MCF 10A (cell line): Measurements from ENCODE around the gene GAS7. TPM values are rescaled to one million over a fixed set of nuclear protein-coding genes. Genes with fewer than 3 reads are reported as not detected.

Source experiments
- BruUV-seq: library from RNA; stranded (reverse); fragments of 400-500 nt; replicated peaks from 2 replicates; lab custom pipeline; 2021; lab: Mats Ljungman, UMichigan
- CTCF ChIA-PET: fragments of 300-600 bp; sonication (Branson Sonifier 250); formaldehyde crosslinking; extraction: SDS; loops from one replicate; lab custom pipeline; 2021; ENCODE audit warnings: antibody characterized with exemption, inconsistent platforms; lab: Yijun Ruan, JAX
- POLR2A ChIA-PET: fragments of 300-600, 350-650 bp; sonication (Branson Sonifier 250); formaldehyde crosslinking; extraction: SDS; loops from one replicate; lab custom pipeline; 2020; ENCODE audit warnings: antibody characterized with exemption, inconsistent platforms; lab: Yijun Ruan, JAX
- DNase-seq: peaks from one replicate; pipeline ENCODE4 v3.0.0-alpha.2; 2018; ENCODE audit not compliant: unreplicated experiment
- H3K27ac Mint-ChIP-seq: one replicate; pipeline ENCODE4 v1.8.0; 2022; ENCODE audit warnings: mild to moderate bottlenecking, low read depth, mixed read lengths; ENCODE audit not compliant: unreplicated experiment
- H3K27me3 Mint-ChIP-seq: one replicate; pipeline ENCODE4 v1.8.0; 2022; ENCODE audit warnings: mixed read lengths; ENCODE audit not compliant: insufficient read depth, unreplicated experiment
- H3K36me3 Mint-ChIP-seq: one replicate; pipeline ENCODE4 v1.8.0; 2022; ENCODE audit warnings: mild to moderate bottlenecking, moderate library complexity, mixed read lengths; ENCODE audit not compliant: insufficient read depth, unreplicated experiment
- H3K4me1 Mint-ChIP-seq: one replicate; pipeline ENCODE4 v1.8.0; 2022; ENCODE audit warnings: mixed read lengths; ENCODE audit not compliant: insufficient read depth, unreplicated experiment
- H3K4me3 Mint-ChIP-seq: one replicate; pipeline ENCODE4 v1.8.0; 2022; ENCODE audit warnings: mild to moderate bottlenecking, moderate library complexity, mixed read lengths; ENCODE audit not compliant: unreplicated experiment
- H3K9me3 Mint-ChIP-seq: one replicate; pipeline ENCODE4 v1.8.0; 2022; ENCODE audit warnings: mixed read lengths; ENCODE audit not compliant: unreplicated experiment
- CTCF ChIP-seq: fragments of 200-600 bp; IDR thresholded peaks from one replicate; pipeline ENCODE4 v1.8.0; 2022; ENCODE audit warnings: antibody characterized with exemption, mild to moderate bottlenecking; ENCODE audit not compliant: unreplicated experiment
- intact Hi-C: fragments of 100-400 bp; cut with micrococcal nuclease; formaldehyde crosslinking; loops from 2 replicates; pipeline ENCODE4 v1.14.1; 2022
- total RNA-seq: library from RNA; stranded (reverse); gene quantifications from 2 replicates; pipeline ENCODE4 v1.2.3, GENCODE V29; 2022

GAS7 gene
- total RNA-seq, 1 experiment from 2014 or later: not detected

- H3K4me3 Mint-ChIP-seq: no peak overlapping the region
- H3K4me1 Mint-ChIP-seq: no peaks in the 10 kb centered on the region
- no peak overlapping the region for H3K27ac Mint-ChIP-seq
- POLR2A ChIA-PET: no interaction called here
- no peak for TF ChIP-seq CTCF
- H3K9me3 Mint-ChIP-seq: peaks cover 16% of the 10 kb centered on the region
- no peak for DNase-seq
- no peaks in the 10 kb centered on the region for H3K36me3 Mint-ChIP-seq
- CTCF ChIA-PET: interaction anchor here (0.6 kb wide), 1 partner anchor 830 kb away, joined by 3 read pairs; no protein-coding TSS in a partner anchor
- BruUV-seq: no TSS peak
- intact Hi-C loops: no loop called here
- H3K27me3 Mint-ChIP-seq: peaks cover 12% of the 10 kb centered on the region
These were observed 151.3 kb downstream of the GAS7 start for GRCh38 chr17:10046786-10047785.

- ChIA-PET CTCF (no interaction called here), POLR2A (no interaction called here)
- intact Hi-C loops: no loop called here
- Mint-ChIP-seq H3K27me3 (peaks cover 12% of the 10 kb centered on the region), H3K4me1 (no peaks in the 10 kb centered on the region), H3K9me3 (peaks cover 16% of the 10 kb centered on the region), H3K27ac (no peak overlapping the region), H3K36me3 (no peaks in the 10 kb centered on the region), H3K4me3 (no peak overlapping the region)
- DNase-seq: no peak
- BruUV-seq: no TSS peak
- TF ChIP-seq CTCF: no peak
These were observed 152.3 kb downstream of the GAS7 start for GRCh38 chr17:10045871-10046658.

GRCh38 chr17:10042589-10043244, 155.7 kb downstream of the GAS7 start:
- no peak for TF ChIP-seq CTCF
- no peak for DNase-seq
- intact Hi-C loops: no loop called here
- Mint-ChIP-seq H3K27me3 (peaks cover 12% of the 10 kb centered on the region), H3K4me1 (no peaks in the 10 kb centered on the region), H3K4me3 (no peak overlapping the region), H3K27ac (no peak overlapping the region), H3K9me3 (peaks cover 23% of the 10 kb centered on the region), H3K36me3 (no peaks in the 10 kb centered on the region)
- ChIA-PET CTCF (interaction anchor here (0.6 kb wide), 1 partner anchor 495 kb away, joined by 3 read pairs; no protein-coding TSS in a partner anchor), POLR2A (no interaction called here)
- no TSS peak for BruUV-seq
